ENCODE measurements around the gene IQGAP2. TPM values are rescaled to one million over a fixed set of nuclear protein-coding genes. Genes with fewer than 3 reads are reported as not detected.

IQGAP2 gene
- total and polyA plus RNA-seq, 9 of the 15 experiments (the other 6 are each of a cell fraction or from before 2014, with no cell fraction given) = 8.7 to 23.2 (median 17.4) TPM

GRCh38 chr5:76565009-76565408, 161.9 kb downstream of the IQGAP2 start:
- Histone ChIP-seq H3K36me3 (ENCODE audit: control insufficient read depth, insufficient read depth, low read length) (no peaks in the 10 kb centered on the region), H4K20me1 (replicated peaks; ENCODE audit: control insufficient read depth, insufficient read depth, low read length) (no peaks in the 10 kb centered on the region), H3K27ac (ENCODE audit: extremely low read depth, low read depth, low read length) (no peak overlapping the region), H3K4me3 (no peak overlapping the region), H3K27me3 (ENCODE audit: control insufficient read depth in 2 of 2, insufficient read depth in 2 of 2, low read length in 2 of 2) (no peaks in the 10 kb centered on the region), H2AFZ (ENCODE audit: low read depth, low read length) (no peak overlapping the region), H3K4me1 (replicated peaks in 1 of 2; ENCODE audit: control insufficient read depth in 2 of 2, insufficient read depth in 2 of 2, low read length in 2 of 2) (peaks cover 0 to 3% of the 10 kb centered on the region in 2 experiments; a peak in 2 of 5 replicates), H3K9me1 (ENCODE audit: control insufficient read depth, insufficient read depth, low read length) (no peaks in the 10 kb centered on the region), H3K9me3 (replicated peaks; ENCODE audit: control insufficient read depth, insufficient read depth, low read depth, low read length) (no peaks in the 10 kb centered on the region), H3K4me2 (ENCODE audit: insufficient read depth, low read length) (no peak overlapping the region), H3K9ac (ENCODE audit: insufficient read depth in 1 of 2, low read depth in 2 of 2, low read length in 2 of 2) (no peak overlapping the region), H3K79me2 (ENCODE audit: control insufficient read depth, insufficient read depth, low read length) (no peaks in the 10 kb centered on the region)
- no peak for ATAC-seq
- in situ Hi-C loops (cut with MboI) (no loop called here), intact Hi-C loops (cut with micrococcal nuclease) (no loop called here)
- POLR2A ChIA-PET = interaction anchor here (1.2 kb wide), 2 partner anchors 12 to 17 kb away, joined by 3 to 4 read pairs; no protein-coding TSS in a partner anchor
- FAIRE-seq = no peak
- CTCF ChIA-PET (ENCODE audit: low intra/inter-chr PET ratio) = no interaction called here
- DNase-seq (ENCODE audit: extremely low read depth in 1 of 4, low spot score in 3 of 4) = no peak
- 67% methylated on average over 7 of the region's 7 CpGs for WGBS (ENCODE audit: insufficient coverage, low coverage, missing lambda C conversion rate)
- no TSS peak for BruUV-seq (replicated peaks)
- TF ChIP-seq XRCC3 (IDR thresholded peaks at IDR 0.05) (no peak), ZNF316 (IDR thresholded peaks at IDR 0.05) (0 out of 2 replicates have a peak, but pooled peaks have one; percentile 2), PTBP1 (IDR thresholded peaks at IDR 0.05; ENCODE audit: low read depth, low read length) (no peak), PCBP1 (IDR thresholded peaks at IDR 0.05; ENCODE audit: low read depth, low read length, poor library complexity, severe bottlenecking) (no peak)

GRCh38 chr5:76570153-76570552, 167.1 kb downstream of the IQGAP2 start:
- ChIA-PET POLR2A (interaction anchor here (1.3 kb wide), 1 partner anchor 13 kb away, joined by 4 read pairs; no protein-coding TSS in a partner anchor), CTCF (ENCODE audit: low intra/inter-chr PET ratio) (no interaction called here)
- in situ Hi-C loops (cut with MboI) = no loop called here
- TF ChIP-seq EP400 (IDR thresholded peaks at IDR 0.05) = no peak
- TF ChIP-seq UBTF (IDR thresholded peaks at IDR 0.05; ENCODE audit: borderline replicate concordance in 1 of 2, low read depth in 2 of 2, low read length in 2 of 2) = no peak
- no peak for TF ChIP-seq NCOA4 (IDR thresholded peaks at IDR 0.05; ENCODE audit: partially characterized antibody)
- TF ChIP-seq EGR1 (conservative IDR thresholded peaks at IDR 0.05) = no peak
- TF ChIP-seq SNIP1 (IDR thresholded peaks at IDR 0.05; ENCODE audit: low read depth) = no peak
- TF ChIP-seq ZBTB33 (CRISPR knock-in tag; IDR thresholded peaks at IDR 0.05) = no peak
- TF ChIP-seq IRF2 (CRISPR knock-in tag; IDR thresholded peaks at IDR 0.05) = no peak
- TF ChIP-seq ETV5 (CRISPR knock-in tag; IDR thresholded peaks at IDR 0.05; ENCODE audit: low read depth) = no peak
- no peak for TF ChIP-seq ETV1 (tag; conservative IDR thresholded peaks at IDR 0.05; ENCODE audit: low read depth)
- TF ChIP-seq ZNF695 (CRISPR knock-in tag; IDR thresholded peaks at IDR 0.05) = no peak

More at GRCh38 chr5:76570153-76570552, 167.1 kb downstream of the IQGAP2 start:
- no TSS peak for BruUV-seq (replicated peaks)
- Histone ChIP-seq H3K27ac (ENCODE audit: extremely low read depth, low read depth, low read length) (no peak overlapping the region), H3K79me2 (ENCODE audit: control insufficient read depth, insufficient read depth, low read length) (no peaks in the 10 kb centered on the region), H4K20me1 (replicated peaks; ENCODE audit: control insufficient read depth, insufficient read depth, low read length) (no peaks in the 10 kb centered on the region), H3K27me3 (ENCODE audit: control insufficient read depth in 2 of 2, insufficient read depth in 2 of 2, low read length in 2 of 2) (no peaks in the 10 kb centered on the region), H3K9ac (ENCODE audit: insufficient read depth in 1 of 2, low read depth in 2 of 2, low read length in 2 of 2) (no peak overlapping the region), H2AFZ (ENCODE audit: low read depth, low read length) (no peak overlapping the region), H3K4me1 (replicated peaks in 1 of 2; ENCODE audit: control insufficient read depth in 2 of 2, insufficient read depth in 2 of 2, low read length in 2 of 2) (peaks cover 0 to 3% of the 10 kb centered on the region in 2 experiments; a peak in 2 of 5 replicates), H3K36me3 (ENCODE audit: control insufficient read depth, insufficient read depth, low read length) (no peaks in the 10 kb centered on the region; the same call in 2 of the 3 replicates), H3K9me1 (ENCODE audit: control insufficient read depth, insufficient read depth, low read length) (no peaks in the 10 kb centered on the region), H3K4me3 (no peak overlapping the region), H3K4me2 (ENCODE audit: insufficient read depth, low read length) (no peak overlapping the region), H3K9me3 (replicated peaks; ENCODE audit: control insufficient read depth, insufficient read depth, low read depth, low read length) (no peaks in the 10 kb centered on the region)
- DNase-seq (ENCODE audit: extremely low read depth in 1 of 4, low spot score in 3 of 4) (no peak), FAIRE-seq (no peak), ATAC-seq (no peak)
- intact Hi-C loops (cut with micrococcal nuclease) = no loop called here
- WGBS (ENCODE audit: insufficient coverage, low coverage, missing lambda C conversion rate) = 57% methylated on average over 4 of the region's 4 CpGs
